ENCODE measurements around the gene GAPVD1. TPM values are rescaled to one million over a fixed set of nuclear protein-coding genes. Genes with fewer than 3 reads are reported as not detected.

GAPVD1 gene
- total RNA-seq, 1 experiment from 2014 or later, result 70.3 TPM

DNA sequence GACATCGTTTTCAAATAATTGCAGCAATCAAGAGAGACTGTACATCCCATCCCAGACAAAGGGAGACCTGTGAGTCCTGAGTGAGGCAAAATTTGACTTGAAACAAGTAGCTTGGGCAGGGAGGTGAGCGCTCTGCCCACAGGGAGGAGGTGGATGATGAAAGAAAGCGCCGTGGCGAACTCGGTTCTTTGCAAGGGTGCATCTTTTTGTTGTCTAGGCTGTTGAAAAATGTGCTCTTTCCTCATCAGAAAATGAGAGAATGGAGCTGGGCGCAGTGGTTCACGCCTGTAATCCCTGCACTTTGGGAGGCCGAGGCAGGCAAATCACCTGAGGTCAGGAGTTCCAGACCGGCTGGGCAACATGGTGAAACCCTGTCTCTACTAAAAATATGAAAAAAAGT is 150.5 kb downstream of the GAPVD1 start:
- no peak for DNase-seq
- Histone ChIP-seq H2AFZ (no peak overlapping the region), H3K4me2 (no peak overlapping the region), H3K27me3 (ENCODE audit: insufficient read depth, low read depth) (no peaks in the 10 kb centered on the region), H3K36me3 (ENCODE audit: low read depth) (no peaks in the 10 kb centered on the region), H3K9me2 (ENCODE audit: insufficient read depth) (no peaks in the 10 kb centered on the region), H3F3A (ENCODE audit: insufficient read depth, low read depth) (no peaks in the 10 kb centered on the region), H3K79me2 (ENCODE audit: low read depth) (no peaks in the 10 kb centered on the region), H4K20me1 (ENCODE audit: insufficient read depth) (no peaks in the 10 kb centered on the region), H3K27ac (no peak overlapping the region), H3K9me3 (ENCODE audit: insufficient read depth, low read depth) (no peaks in the 10 kb centered on the region), H3K4me1 (replicated peaks; ENCODE audit: insufficient read depth) (no peaks in the 10 kb centered on the region), H3K4me3 (no peak overlapping the region)
- BruUV-seq (replicated peaks), result TSS peak; percentile 16
- intact Hi-C loops (cut with micrococcal nuclease; ENCODE audit: unreplicated experiment), result no loop called here
- TF ChIP-seq, protein P1, sequence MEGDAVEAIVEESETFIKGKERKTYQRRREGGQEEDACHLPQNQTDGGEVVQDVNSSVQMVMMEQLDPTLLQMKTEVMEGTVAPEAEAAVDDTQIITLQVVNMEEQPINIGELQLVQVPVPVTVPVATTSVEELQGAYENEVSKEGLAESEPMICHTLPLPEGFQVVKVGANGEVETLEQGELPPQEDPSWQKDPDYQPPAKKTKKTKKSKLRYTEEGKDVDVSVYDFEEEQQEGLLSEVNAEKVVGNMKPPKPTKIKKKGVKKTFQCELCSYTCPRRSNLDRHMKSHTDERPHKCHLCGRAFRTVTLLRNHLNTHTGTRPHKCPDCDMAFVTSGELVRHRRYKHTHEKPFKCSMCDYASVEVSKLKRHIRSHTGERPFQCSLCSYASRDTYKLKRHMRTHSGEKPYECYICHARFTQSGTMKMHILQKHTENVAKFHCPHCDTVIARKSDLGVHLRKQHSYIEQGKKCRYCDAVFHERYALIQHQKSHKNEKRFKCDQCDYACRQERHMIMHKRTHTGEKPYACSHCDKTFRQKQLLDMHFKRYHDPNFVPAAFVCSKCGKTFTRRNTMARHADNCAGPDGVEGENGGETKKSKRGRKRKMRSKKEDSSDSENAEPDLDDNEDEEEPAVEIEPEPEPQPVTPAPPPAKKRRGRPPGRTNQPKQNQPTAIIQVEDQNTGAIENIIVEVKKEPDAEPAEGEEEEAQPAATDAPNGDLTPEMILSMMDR (conservative IDR thresholded peaks at IDR 0.05), result no peak
- TF ChIP-seq EZH2 (IDR thresholded peaks at IDR 0.05; ENCODE audit: low read depth), result no peak
- ChIA-PET POLR2A (ENCODE audit: unreplicated experiment) (no interaction called here), CTCF (no interaction called here)

DNA sequence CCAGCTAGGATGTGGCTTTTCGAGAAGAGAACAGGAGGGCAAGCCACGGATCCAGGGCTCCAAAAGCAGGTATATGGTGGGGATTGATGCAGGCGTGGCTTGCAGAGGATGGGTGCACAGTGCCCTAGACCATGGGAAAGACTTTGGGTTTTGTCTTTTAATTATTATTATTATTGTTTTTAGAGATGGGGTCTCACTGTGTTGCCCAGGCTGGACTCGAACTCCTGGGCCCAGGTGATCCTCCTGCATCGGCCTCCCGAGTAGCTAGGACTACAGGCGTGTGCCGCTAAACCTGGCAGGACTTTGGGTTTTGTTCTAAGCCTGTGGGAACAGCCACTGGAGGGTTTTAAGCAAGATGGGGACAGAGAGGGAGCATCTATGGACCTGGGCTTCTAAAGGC is 152.0 kb downstream of the GAPVD1 start:
- Histone ChIP-seq H3K4me3 (no peak overlapping the region), H3K27ac (no peak overlapping the region), H3K27me3 (ENCODE audit: insufficient read depth, low read depth) (no peaks in the 10 kb centered on the region), H3K9me2 (ENCODE audit: insufficient read depth) (no peaks in the 10 kb centered on the region), H3K4me2 (no peak overlapping the region), H2AFZ (no peak overlapping the region), H3F3A (ENCODE audit: insufficient read depth, low read depth) (no peaks in the 10 kb centered on the region), H3K9me3 (ENCODE audit: insufficient read depth, low read depth) (no peaks in the 10 kb centered on the region), H4K20me1 (ENCODE audit: insufficient read depth) (no peaks in the 10 kb centered on the region), H3K36me3 (ENCODE audit: low read depth) (no peaks in the 10 kb centered on the region), H3K79me2 (ENCODE audit: low read depth) (no peaks in the 10 kb centered on the region), H3K4me1 (replicated peaks; ENCODE audit: insufficient read depth) (no peaks in the 10 kb centered on the region)
- BruUV-seq (replicated peaks), result no TSS peak
- no peak for DNase-seq
- POLR2A ChIA-PET (ENCODE audit: unreplicated experiment), result no interaction called here
- intact Hi-C loops (cut with micrococcal nuclease; ENCODE audit: unreplicated experiment), result no loop called here
- TF ChIP-seq, protein P1 (conservative IDR thresholded peaks at IDR 0.05), result no peak
- no peak for TF ChIP-seq EZH2 (IDR thresholded peaks at IDR 0.05; ENCODE audit: low read depth)
- CTCF ChIA-PET, result no interaction called here

DNA sequence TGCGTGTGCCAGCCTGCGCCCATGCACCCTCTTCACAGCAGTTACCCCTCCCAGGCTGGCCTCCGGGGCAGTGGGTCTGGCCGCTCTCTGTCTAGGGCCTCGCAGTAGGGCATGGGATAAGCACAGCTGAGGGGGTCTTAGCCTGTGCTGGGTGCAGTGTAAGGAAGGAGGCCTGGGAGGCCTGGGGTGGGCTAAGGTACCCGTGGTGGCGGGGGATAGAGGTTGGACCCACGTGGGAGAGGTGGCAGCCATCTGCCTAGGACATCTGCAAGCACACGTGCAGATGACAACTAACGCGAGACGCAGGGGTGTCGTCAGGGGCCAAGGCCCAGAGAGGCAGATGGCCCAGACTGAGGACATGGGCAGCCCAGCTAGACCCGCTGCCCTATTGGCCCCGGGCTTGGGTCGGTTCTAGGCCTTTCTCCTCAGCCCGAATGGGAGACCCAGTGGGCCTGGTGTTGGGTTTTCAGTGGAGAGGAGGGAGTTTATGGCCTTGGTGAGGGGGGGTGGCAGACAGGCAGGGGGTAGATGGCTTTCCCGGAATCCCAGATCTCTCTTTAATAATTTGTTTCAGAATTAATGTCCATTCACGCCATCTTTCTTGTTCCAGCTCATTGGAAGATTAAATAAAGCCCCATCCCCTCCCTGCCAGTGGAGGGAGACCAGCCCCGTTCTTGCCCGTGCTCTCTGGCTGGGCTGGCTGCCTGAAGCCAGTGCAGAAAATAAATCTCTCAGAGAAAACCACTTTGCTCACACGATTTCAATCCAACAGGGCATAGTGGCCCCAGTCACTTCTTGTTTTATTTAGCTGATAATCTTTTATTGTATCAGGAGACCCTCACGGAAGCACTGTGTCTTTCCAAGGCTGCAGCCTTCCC is 154.2 kb downstream of the GAPVD1 start:
- Histone ChIP-seq H2AFZ (no peak overlapping the region), H3K9me3 (ENCODE audit: insufficient read depth, low read depth) (no peaks in the 10 kb centered on the region), H3K36me3 (ENCODE audit: low read depth) (no peaks in the 10 kb centered on the region), H4K20me1 (ENCODE audit: insufficient read depth) (no peaks in the 10 kb centered on the region), H3K4me3 (no peak overlapping the region), H3K79me2 (ENCODE audit: low read depth) (no peaks in the 10 kb centered on the region), H3K27ac (no peak overlapping the region), H3K27me3 (ENCODE audit: insufficient read depth, low read depth) (no peaks in the 10 kb centered on the region), H3K4me2 (no peak overlapping the region), H3K4me1 (replicated peaks; ENCODE audit: insufficient read depth) (no peaks in the 10 kb centered on the region), H3F3A (ENCODE audit: insufficient read depth, low read depth) (no peaks in the 10 kb centered on the region), H3K9me2 (ENCODE audit: insufficient read depth) (no peaks in the 10 kb centered on the region)
- no TSS peak for BruUV-seq (replicated peaks)
- CTCF ChIA-PET, result no interaction called here
- intact Hi-C loops (cut with micrococcal nuclease; ENCODE audit: unreplicated experiment), result no loop called here
- POLR2A ChIA-PET (ENCODE audit: unreplicated experiment), result no interaction called here
- DNase-seq, result no peak
- TF ChIP-seq, protein P1 (conservative IDR thresholded peaks at IDR 0.05), result no peak
- TF ChIP-seq EZH2 (IDR thresholded peaks at IDR 0.05; ENCODE audit: low read depth), result no peak
